ENCODE measurements around the gene MYO18B. TPM values are rescaled to one million over a fixed set of nuclear protein-coding genes. Genes with fewer than 3 reads are reported as not detected.

Gene MYO18B
- total RNA-seq, 2 experiments from 2014 or later, result 0.53 to 0.58 TPM

GRCh38 chr22:25911243-25911972 lies 169.4 kb downstream of the MYO18B start:
- ChIA-PET POLR2A (no interaction called here), CTCF (no interaction called here)
- Mint-ChIP-seq H3K27me3 (peaks cover 5% of the 10 kb centered on the region), H3K9me3 (ENCODE audit: low read depth) (peaks cover 2% of the 10 kb centered on the region), H3K27ac (no peak overlapping the region), H3K4me1 (no peaks in the 10 kb centered on the region), H3K36me3 (ENCODE audit: low read depth) (no peaks in the 10 kb centered on the region), H3K4me3 (no peak overlapping the region)
- intact Hi-C loops (cut with DNase I, micrococcal nuclease), result no loop called here
- DNase-seq (no peak), ATAC-seq (no peak)

DNA sequence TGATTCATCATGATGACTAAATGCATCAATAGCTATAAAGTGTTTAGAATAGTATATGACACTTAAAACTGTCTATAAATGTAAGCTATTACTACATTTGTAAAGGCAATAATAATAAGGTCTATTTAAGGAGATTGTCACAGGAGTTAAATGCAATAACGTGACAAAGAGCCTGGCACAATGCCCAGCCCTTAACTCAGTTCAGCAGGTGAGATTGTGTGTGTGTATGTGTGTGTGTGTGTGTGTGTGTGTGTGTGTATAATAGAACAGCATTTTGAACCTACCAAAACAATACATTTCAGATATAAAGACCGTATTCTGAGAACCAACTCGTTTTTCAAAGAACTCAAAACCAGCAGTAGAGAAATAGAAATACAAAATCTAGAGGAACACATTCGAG lies 177.5 kb downstream of the MYO18B start:
- ChIA-PET POLR2A (no interaction called here), CTCF (no interaction called here)
- intact Hi-C loops (cut with DNase I, micrococcal nuclease), result no loop called here
- Mint-ChIP-seq H3K27me3 (peaks cover 16% of the 10 kb centered on the region), H3K4me3 (no peak overlapping the region), H3K4me1 (no peaks in the 10 kb centered on the region), H3K36me3 (ENCODE audit: low read depth) (no peaks in the 10 kb centered on the region), H3K9me3 (ENCODE audit: low read depth) (no peaks in the 10 kb centered on the region), H3K27ac (no peak overlapping the region)
- DNase-seq, result no peak
- no peak for ATAC-seq

- CTCF ChIA-PET, result no interaction called here
- Mint-ChIP-seq H3K4me1 (no peaks in the 10 kb centered on the region), H3K27ac (no peak overlapping the region), H3K4me3 (no peak overlapping the region), H3K36me3 (ENCODE audit: low read depth) (no peaks in the 10 kb centered on the region), H3K9me3 (ENCODE audit: low read depth) (no peaks in the 10 kb centered on the region), H3K27me3 (peaks cover 14% of the 10 kb centered on the region)
- intact Hi-C loops (cut with DNase I, micrococcal nuclease), result no loop called here
- ATAC-seq (no peak), DNase-seq (no peak)
- POLR2A ChIA-PET, result no interaction called here
These were observed 180.2 kb downstream of the MYO18B start for GRCh38 chr22:25922141-25922540.

DNA sequence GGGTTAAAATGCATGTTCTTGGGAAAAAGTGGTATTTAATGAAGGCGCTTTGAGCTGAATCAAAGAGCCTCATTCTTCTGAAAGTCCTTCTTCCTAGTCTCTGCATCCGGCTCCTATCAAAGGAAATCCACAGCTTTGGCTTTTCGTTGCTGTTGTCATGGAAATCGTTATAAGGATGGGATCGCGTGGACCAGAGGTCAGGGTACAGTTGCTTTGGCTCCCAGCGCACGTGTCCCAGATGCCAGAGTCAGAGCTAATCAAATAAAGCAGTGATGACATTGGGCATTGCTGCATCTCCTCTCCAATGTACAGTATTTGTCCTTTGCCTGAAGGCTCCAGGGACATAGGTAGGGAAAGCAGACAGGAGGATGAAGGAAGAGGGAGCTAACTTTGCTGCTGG lies 181.9 kb downstream of the MYO18B start:
- intact Hi-C loops (cut with DNase I, micrococcal nuclease), result no loop called here
- Mint-ChIP-seq H3K4me3 (no peak overlapping the region), H3K4me1 (no peaks in the 10 kb centered on the region), H3K36me3 (ENCODE audit: low read depth) (no peaks in the 10 kb centered on the region), H3K9me3 (ENCODE audit: low read depth) (peaks cover 8% of the 10 kb centered on the region), H3K27me3 (peaks cover 15% of the 10 kb centered on the region), H3K27ac (no peak overlapping the region)
- ChIA-PET POLR2A (interaction anchor here (0.6 kb wide), 1 partner anchor 433 kb away, joined by 3 read pairs; no protein-coding TSS in a partner anchor), CTCF (no interaction called here)
- no peak for DNase-seq
- ATAC-seq, result no peak

GRCh38 chr22:25928038-25928437 lies 186.1 kb downstream of the MYO18B start:
- ATAC-seq (no peak), DNase-seq (no peak)
- ChIA-PET CTCF (interaction anchor here (0.6 to 0.7 kb wide), 2 partner anchors 63 to 691 kb away, joined by 3 to 5 read pairs; no protein-coding TSS in a partner anchor), POLR2A (no interaction called here)
- no peak overlapping the region for H3K27ac Mint-ChIP-seq
- intact Hi-C loops (cut with DNase I, micrococcal nuclease), result no loop called here
- H3K9me3 Mint-ChIP-seq (ENCODE audit: low read depth), result peaks cover 8% of the 10 kb centered on the region
- no peaks in the 10 kb centered on the region for H3K36me3 Mint-ChIP-seq (ENCODE audit: low read depth)
- H3K27me3 Mint-ChIP-seq, result peaks cover 15% of the 10 kb centered on the region
- no peaks in the 10 kb centered on the region for H3K4me1 Mint-ChIP-seq
- H3K4me3 Mint-ChIP-seq, result no peak overlapping the region

GRCh38 chr22:25929321-25929878 lies 187.4 kb downstream of the MYO18B start:
- H3K9me3 Mint-ChIP-seq (ENCODE audit: low read depth), result peaks cover 12% of the 10 kb centered on the region
- no peak overlapping the region for H3K4me3 Mint-ChIP-seq
- ATAC-seq (no peak), DNase-seq (no peak)
- POLR2A ChIA-PET, result no interaction called here
- peaks cover 13% of the 10 kb centered on the region for H3K27me3 Mint-ChIP-seq
- CTCF ChIA-PET, result no interaction called here
- intact Hi-C loops (cut with DNase I, micrococcal nuclease), result no loop called here
- no peaks in the 10 kb centered on the region for H3K4me1 Mint-ChIP-seq
- H3K27ac Mint-ChIP-seq, result no peak overlapping the region
- no peaks in the 10 kb centered on the region for H3K36me3 Mint-ChIP-seq (ENCODE audit: low read depth)

DNA sequence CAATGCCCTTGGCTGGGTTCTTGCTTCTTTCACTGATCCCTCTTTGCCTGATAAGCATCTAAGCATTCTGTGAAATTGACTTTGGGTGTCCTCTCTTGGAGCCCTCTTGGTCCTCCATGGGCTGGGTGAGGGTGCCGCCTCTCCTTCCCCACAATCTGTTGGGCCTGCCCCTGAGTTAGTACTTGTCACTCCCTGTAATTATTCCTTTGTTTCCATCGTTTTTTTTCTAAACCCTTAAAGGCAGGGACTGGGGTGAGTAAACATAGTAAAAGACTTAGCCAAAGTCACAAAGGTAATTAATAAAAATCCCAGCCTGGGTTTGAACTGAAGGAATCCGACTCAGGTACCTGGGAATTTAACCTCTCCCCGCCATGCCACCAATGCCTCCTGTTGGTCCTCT lies 188.1 kb downstream of the MYO18B start:
- Mint-ChIP-seq H3K4me1 (no peaks in the 10 kb centered on the region), H3K36me3 (ENCODE audit: low read depth) (no peaks in the 10 kb centered on the region), H3K27me3 (peaks cover 9% of the 10 kb centered on the region), H3K9me3 (ENCODE audit: low read depth) (peaks cover 12% of the 10 kb centered on the region), H3K27ac (no peak overlapping the region), H3K4me3 (no peak overlapping the region)
- intact Hi-C loops (cut with DNase I, micrococcal nuclease), result no loop called here
- ChIA-PET CTCF (no interaction called here), POLR2A (no interaction called here)
- ATAC-seq (no peak), DNase-seq (no peak)

- H3K36me3 Mint-ChIP-seq (ENCODE audit: low read depth), result no peaks in the 10 kb centered on the region
- no peak overlapping the region for H3K4me3 Mint-ChIP-seq
- ATAC-seq (no peak), DNase-seq (no peak)
- no peak overlapping the region for H3K27ac Mint-ChIP-seq
- CTCF ChIA-PET, result no interaction called here
- intact Hi-C loops (cut with DNase I, micrococcal nuclease), result no loop called here
- H3K9me3 Mint-ChIP-seq (ENCODE audit: low read depth), result peaks cover 12% of the 10 kb centered on the region
- no peaks in the 10 kb centered on the region for H3K4me1 Mint-ChIP-seq
- peaks cover 14% of the 10 kb centered on the region for H3K27me3 Mint-ChIP-seq
- POLR2A ChIA-PET, result no interaction called here
These were observed 188.9 kb downstream of the MYO18B start for GRCh38 chr22:25930788-25931310.

- intact Hi-C loops (cut with DNase I, micrococcal nuclease), result no loop called here
- peaks cover 4% of the 10 kb centered on the region for H3K9me3 Mint-ChIP-seq (ENCODE audit: low read depth)
- no peak overlapping the region for H3K27ac Mint-ChIP-seq
- H3K36me3 Mint-ChIP-seq (ENCODE audit: low read depth), result no peaks in the 10 kb centered on the region
- ATAC-seq (no peak), DNase-seq (no peak)
- no peak overlapping the region for H3K4me3 Mint-ChIP-seq
- ChIA-PET POLR2A (no interaction called here), CTCF (no interaction called here)
- no peaks in the 10 kb centered on the region for H3K4me1 Mint-ChIP-seq
- peaks cover 13% of the 10 kb centered on the region for H3K27me3 Mint-ChIP-seq
These were observed 191.3 kb downstream of the MYO18B start for GRCh38 chr22:25933158-25933788.

DNA sequence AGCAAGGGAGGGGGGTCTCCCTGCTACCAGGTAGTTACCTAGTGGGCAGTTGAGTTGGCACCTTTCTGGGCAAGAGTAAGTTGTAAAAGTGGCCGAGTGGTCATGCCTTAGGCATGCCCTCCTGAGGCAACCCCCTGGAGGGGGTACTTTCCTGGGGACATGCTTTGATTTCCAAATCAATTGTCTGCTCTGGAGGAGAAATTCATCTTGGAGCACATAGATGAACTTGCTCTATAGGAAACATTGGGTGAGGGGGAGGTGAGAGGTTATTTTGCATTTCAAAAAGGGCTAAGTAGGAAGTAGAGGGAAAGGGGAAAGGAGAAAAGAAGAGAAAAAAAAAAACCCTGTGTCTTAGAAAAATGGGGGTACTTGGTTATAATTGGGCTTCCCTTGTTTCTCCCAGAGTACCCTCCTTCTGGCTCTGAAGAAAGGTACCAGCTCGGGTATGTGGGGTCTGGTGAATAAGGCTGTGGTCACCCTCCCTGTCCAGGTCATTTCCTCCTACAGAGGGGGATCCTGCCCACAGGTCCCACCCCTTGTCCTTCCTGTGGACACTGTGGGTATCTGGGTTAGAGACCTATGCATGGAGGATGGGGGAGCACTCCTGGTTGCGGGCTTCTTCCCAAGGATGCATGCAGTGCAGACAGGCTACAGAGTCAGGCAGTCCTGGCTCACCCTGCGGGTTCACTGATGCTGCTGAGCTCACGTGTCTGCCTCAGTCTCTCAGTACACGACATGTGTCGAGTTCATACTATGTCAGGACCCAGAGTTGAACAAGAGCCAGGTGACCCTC lies 193.5 kb downstream of the MYO18B start:
- H3K27ac Mint-ChIP-seq, result no peak overlapping the region
- no peaks in the 10 kb centered on the region for H3K36me3 Mint-ChIP-seq (ENCODE audit: low read depth)
- ATAC-seq, result no peak
- no peak for DNase-seq
- peaks cover 17% of the 10 kb centered on the region for H3K27me3 Mint-ChIP-seq
- peaks cover 4% of the 10 kb centered on the region for H3K9me3 Mint-ChIP-seq (ENCODE audit: low read depth)
- intact Hi-C loops (cut with DNase I, micrococcal nuclease), result no loop called here
- H3K4me1 Mint-ChIP-seq, result no peaks in the 10 kb centered on the region
- ChIA-PET CTCF (interaction anchor here (0.6 kb wide), 1 partner anchor 235 kb away, joined by 3 read pairs; no protein-coding TSS in a partner anchor), POLR2A (no interaction called here)
- no peak overlapping the region for H3K4me3 Mint-ChIP-seq

GRCh38 chr22:25938151-25938550 lies 196.2 kb downstream of the MYO18B start:
- Mint-ChIP-seq H3K4me3 (no peak overlapping the region), H3K27me3 (peaks cover 21% of the 10 kb centered on the region), H3K27ac (no peak overlapping the region), H3K4me1 (no peaks in the 10 kb centered on the region), H3K9me3 (ENCODE audit: low read depth) (peaks cover 4% of the 10 kb centered on the region), H3K36me3 (ENCODE audit: low read depth) (no peaks in the 10 kb centered on the region)
- ATAC-seq (no peak), DNase-seq (no peak)
- intact Hi-C loops (cut with DNase I, micrococcal nuclease), result no loop called here
- ChIA-PET POLR2A (no interaction called here), CTCF (no interaction called here)
